ENCODE results near the gene ZNF415. TPM values are rescaled to one million over a fixed set of nuclear protein-coding genes. Genes with fewer than 3 reads are reported as not detected.
A peak's percentile ranks its signal among the peaks of the same experiment; 100 is the strongest.

ZNF415 gene
- 12.0 TPM for total RNA-seq
- polyA plus RNA-seq (ENCODE audit: insufficient read depth, low read depth, low replicate concordance) = 8.8 TPM
- long read RNA-seq, donor 1, partial matches to known transcripts = 0 of 1 reads
- long read RNA-seq, donor 1, other reads (novel, unspliced or antisense) = 0 of 1 reads
- long read RNA-seq, donor 2, partial matches to known transcripts = 0 of 1 reads
- long read RNA-seq, donor 2, other reads (novel, unspliced or antisense) = 0 of 1 reads
- long read RNA-seq, donor 3, partial matches to known transcripts = 0 of 3 reads
- long read RNA-seq, donor 3, other reads (novel, unspliced or antisense) = 0 of 3 reads
- long read RNA-seq, donor 4, partial matches to known transcripts = 0 of 4 reads
- long read RNA-seq, donor 4, other reads (novel, unspliced or antisense) = 0 of 4 reads
- long read RNA-seq, donor 5 = 0 reads
- long read RNA-seq, donor 6, partial matches to known transcripts = 0 of 3 reads
- long read RNA-seq, donor 6, other reads (novel, unspliced or antisense) = 0 of 3 reads
- long read RNA-seq, donor 7, partial matches to known transcripts = 2 of 5 reads
- long read RNA-seq, donor 7, other reads (novel, unspliced or antisense) = 0 of 5 reads
- long read RNA-seq, donor 8, partial matches to known transcripts = 0 of 2 reads
- long read RNA-seq, donor 8, other reads (novel, unspliced or antisense) = 0 of 2 reads
- long read RNA-seq, donor 9, partial matches to known transcripts = 0 of 1 reads
- long read RNA-seq, donor 9, other reads (novel, unspliced or antisense) = 0 of 1 reads
- long read RNA-seq, donor 10, partial matches to known transcripts = 0 of 2 reads
- long read RNA-seq, donor 10, other reads (novel, unspliced or antisense) = 0 of 2 reads

- intact Hi-C loops (cut with DNase I) = no loop called here
- H3K4me1 ChIP-seq (ENCODE audit: control insufficient read depth in 2 of 3, insufficient read depth in 2 of 3, low read depth in 1 of 3, low read length in 3 of 3) = peaks cover 0 to 6% (median 0%) of the 10 kb centered on the region in 3 donors
- peak within 1 kb of the TSS in 1 of 2 donors; percentile 8 for H3K27ac ChIP-seq (ENCODE audit: low read depth in 2 of 2, low read length in 2 of 2)
- H3K9ac ChIP-seq (ENCODE audit: low read length in 3 of 3) = peak within 1 kb of the TSS; percentile 55 to 73 (median 57)
- peaks cover 0 to 3% (median 0%) of the 10 kb centered on the region in 3 donors for H3K9me3 ChIP-seq (ENCODE audit: control insufficient read depth in 2 of 3, insufficient read depth in 1 of 3, low read length in 3 of 3)
- no peaks in the 10 kb centered on the region for H3K36me3 ChIP-seq (ENCODE audit: control insufficient read depth in 2 of 3, insufficient read depth in 3 of 3, low read length in 3 of 3)
- DNase-seq (peak; percentile 90 to 97 (median 92)), FAIRE-seq (no peak)
- peak within 1 kb of the TSS; percentile 65 to 84 (median 73) for H3K4me3 ChIP-seq (ENCODE audit: low read length in 3 of 3)
- no peaks in the 10 kb centered on the region for H3K27me3 ChIP-seq (ENCODE audit: control insufficient read depth, insufficient read depth, low read length)
- TF ChIP-seq, protein P1, sequence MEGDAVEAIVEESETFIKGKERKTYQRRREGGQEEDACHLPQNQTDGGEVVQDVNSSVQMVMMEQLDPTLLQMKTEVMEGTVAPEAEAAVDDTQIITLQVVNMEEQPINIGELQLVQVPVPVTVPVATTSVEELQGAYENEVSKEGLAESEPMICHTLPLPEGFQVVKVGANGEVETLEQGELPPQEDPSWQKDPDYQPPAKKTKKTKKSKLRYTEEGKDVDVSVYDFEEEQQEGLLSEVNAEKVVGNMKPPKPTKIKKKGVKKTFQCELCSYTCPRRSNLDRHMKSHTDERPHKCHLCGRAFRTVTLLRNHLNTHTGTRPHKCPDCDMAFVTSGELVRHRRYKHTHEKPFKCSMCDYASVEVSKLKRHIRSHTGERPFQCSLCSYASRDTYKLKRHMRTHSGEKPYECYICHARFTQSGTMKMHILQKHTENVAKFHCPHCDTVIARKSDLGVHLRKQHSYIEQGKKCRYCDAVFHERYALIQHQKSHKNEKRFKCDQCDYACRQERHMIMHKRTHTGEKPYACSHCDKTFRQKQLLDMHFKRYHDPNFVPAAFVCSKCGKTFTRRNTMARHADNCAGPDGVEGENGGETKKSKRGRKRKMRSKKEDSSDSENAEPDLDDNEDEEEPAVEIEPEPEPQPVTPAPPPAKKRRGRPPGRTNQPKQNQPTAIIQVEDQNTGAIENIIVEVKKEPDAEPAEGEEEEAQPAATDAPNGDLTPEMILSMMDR (IDR thresholded peaks at IDR 0.05; ENCODE audit: borderline replicate concordance, extremely low read depth, insufficient read depth) = no peak
These were observed at the start of gene ZNF415 for GRCh38 chr19:53132141-53132991. Gene ZNF415, minus strand, starts transcription at chr19:53132910. Its CDS starts 10,234 bp downstream, at chr19:53122676.

DNA sequence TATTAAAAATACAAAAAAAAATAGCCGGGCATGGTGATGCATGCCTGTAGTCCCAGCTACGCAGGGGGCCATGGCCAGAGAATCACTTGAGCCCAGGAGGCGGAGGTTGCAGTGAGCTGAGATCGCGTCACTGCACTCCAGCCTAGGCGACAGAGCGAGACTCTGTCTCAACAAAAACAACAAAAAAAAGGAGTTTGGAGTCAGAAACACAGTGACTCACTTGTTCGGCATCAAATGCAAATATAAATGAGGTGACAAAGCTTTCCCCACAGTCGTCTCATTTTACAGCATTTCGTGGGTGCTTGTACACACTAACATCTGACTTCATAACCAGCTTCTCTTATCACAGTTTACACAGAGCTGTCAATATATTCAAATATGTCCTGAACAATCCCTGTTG is 49.5 kb upstream of the ZNF415 start:
- no peaks in the 10 kb centered on the region for H3K36me3 ChIP-seq (ENCODE audit: control insufficient read depth in 2 of 3, insufficient read depth in 3 of 3, low read length in 3 of 3)
- TF ChIP-seq, protein P1 (IDR thresholded peaks at IDR 0.05; ENCODE audit: borderline replicate concordance, extremely low read depth, insufficient read depth) = no peak
- intact Hi-C loops (cut with DNase I) = no loop called here
- FAIRE-seq (no peak), DNase-seq (no peak)
- H3K27ac ChIP-seq (ENCODE audit: low read depth in 2 of 2, low read length in 2 of 2) = no peak overlapping the region
- H3K4me3 ChIP-seq (ENCODE audit: low read length in 3 of 3) = no peak overlapping the region
- no peaks in the 10 kb centered on the region for H3K9me3 ChIP-seq (ENCODE audit: control insufficient read depth in 2 of 3, insufficient read depth in 1 of 3, low read length in 3 of 3)
- H3K9ac ChIP-seq (ENCODE audit: low read length in 3 of 3) = no peak overlapping the region
- no peaks in the 10 kb centered on the region for H3K27me3 ChIP-seq (ENCODE audit: control insufficient read depth, insufficient read depth, low read length)
- no peaks in the 10 kb centered on the region for H3K4me1 ChIP-seq (ENCODE audit: control insufficient read depth in 2 of 3, insufficient read depth in 2 of 3, low read depth in 1 of 3, low read length in 3 of 3)

DNA sequence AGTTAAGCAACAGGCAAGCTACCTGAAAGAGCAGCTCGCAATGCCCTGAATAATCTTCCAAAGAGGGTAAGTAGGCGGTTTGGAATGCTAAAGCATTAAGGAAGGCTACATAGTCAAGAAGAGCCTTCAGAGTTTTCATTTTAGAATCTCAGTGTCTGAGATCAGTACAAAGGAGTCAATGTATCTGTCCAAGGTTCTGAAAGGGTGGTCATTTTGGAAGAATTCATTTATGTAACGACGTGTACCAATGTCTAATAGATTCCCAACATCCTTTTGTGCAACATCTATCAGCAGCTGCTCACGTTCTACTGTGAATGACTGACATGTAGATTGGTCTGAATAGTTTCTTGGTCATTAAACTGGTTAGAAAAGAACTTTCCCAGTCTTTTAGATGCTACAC is 45.3 kb upstream of the ZNF415 start:
- Histone ChIP-seq H3K27me3 (ENCODE audit: control insufficient read depth, insufficient read depth, low read length) (no peaks in the 10 kb centered on the region), H3K36me3 (ENCODE audit: control insufficient read depth in 2 of 3, insufficient read depth in 3 of 3, low read length in 3 of 3) (no peaks in the 10 kb centered on the region), H3K4me3 (ENCODE audit: low read length in 3 of 3) (no peak overlapping the region), H3K27ac (ENCODE audit: low read depth in 2 of 2, low read length in 2 of 2) (no peak overlapping the region), H3K4me1 (ENCODE audit: control insufficient read depth in 2 of 3, insufficient read depth in 2 of 3, low read depth in 1 of 3, low read length in 3 of 3) (no peaks in the 10 kb centered on the region), H3K9me3 (ENCODE audit: control insufficient read depth in 2 of 3, insufficient read depth in 1 of 3, low read length in 3 of 3) (no peaks in the 10 kb centered on the region), H3K9ac (ENCODE audit: low read length in 3 of 3) (no peak overlapping the region)
- TF ChIP-seq, protein P1 (IDR thresholded peaks at IDR 0.05; ENCODE audit: borderline replicate concordance, extremely low read depth, insufficient read depth) = no peak
- no peak for FAIRE-seq
- DNase-seq = no peak
- intact Hi-C loops (cut with DNase I) = no loop called here

Measured in kidney (tissue), 22 donors.